HEK293T (cell line): Measurements from ENCODE around the gene MRPL41.
"Not testable (repeated sequence)": the region's sequence is repeated elsewhere in the genome, so short reads cannot be mapped to it uniquely, and the experiment has no call there.

Experiments used
- CTCF ChIA-PET: fragments of 350-600 bp; formaldehyde crosslinking; extraction: SDS; loops from one replicate; lab custom pipeline; 2021; ENCODE audit warnings: antibody characterized with exemption, inconsistent platforms; lab: Yijun Ruan, JAX
- POLR2A ChIA-PET: fragments of 350-600 bp; formaldehyde crosslinking; extraction: SDS; loops from one replicate; lab custom pipeline; 2020; ENCODE audit warnings: antibody characterized with exemption, inconsistent platforms; lab: Yijun Ruan, JAX
- DNase-seq: peaks from one replicate; pipeline ENCODE4 v3.0.0; 2012; ENCODE audit warnings: mixed read lengths; ENCODE audit errors: extremely low spot score
- ARNT ChIP-seq: fragments of 450-650 bp; IDR thresholded peaks from 2 replicates; pipeline ENCODE4 v1.6.1; 2017; ENCODE audit warnings: mild to moderate bottlenecking
- BHLHE40 ChIP-seq: fragments of 450-650 bp; IDR thresholded peaks from 2 replicates; pipeline ENCODE4 v1.6.1; 2016; ENCODE audit warnings: mild to moderate bottlenecking, moderate library complexity, borderline replicate concordance
- CTBP1 ChIP-seq: fragments of 450-650 bp; IDR thresholded peaks from 2 replicates; pipeline ENCODE4 v1.6.1; 2016; ENCODE audit warnings: borderline replicate concordance
- ELF4 ChIP-seq: fragments of 450-650 bp; IDR thresholded peaks from 2 replicates; pipeline ENCODE4 v1.6.1; 2017; ENCODE audit warnings: antibody characterized with exemption
- FOXA1 ChIP-seq: fragments of 450-650 bp; IDR thresholded peaks from 2 replicates; pipeline ENCODE4 v1.6.1; 2016; ENCODE audit warnings: mild to moderate bottlenecking
- FOXK2 ChIP-seq: fragments of 450-650 bp; IDR thresholded peaks from 2 replicates; pipeline ENCODE4 v1.6.1; 2016; ENCODE audit warnings: mild to moderate bottlenecking
- FOXM1 ChIP-seq: fragments of 450-650 bp; IDR thresholded peaks from 2 replicates; pipeline ENCODE4 v1.6.1; 2017; ENCODE audit warnings: mild to moderate bottlenecking, borderline replicate concordance
- HDGF ChIP-seq: fragments of 450-650 bp; IDR thresholded peaks from 2 replicates; pipeline ENCODE4 v1.6.1; 2017; ENCODE audit warnings: antibody characterized with exemption, borderline replicate concordance
- L3MBTL2 ChIP-seq: fragments of 450-650 bp; conservative IDR thresholded peaks from 2 replicates; pipeline ENCODE4 v1.6.1; 2016; ENCODE audit warnings: mild to moderate bottlenecking
- LEF1 ChIP-seq: fragments of 450-650 bp; IDR thresholded peaks from 2 replicates; pipeline ENCODE4 v1.6.1; 2017; ENCODE audit warnings: mild to moderate bottlenecking, borderline replicate concordance
- NFRKB ChIP-seq: fragments of 450-650 bp; IDR thresholded peaks from 2 replicates; pipeline ENCODE4 v1.6.1; 2016; ENCODE audit warnings: mild to moderate bottlenecking, moderate library complexity
- PKNOX1 ChIP-seq: fragments of 450-650 bp; IDR thresholded peaks from 2 replicates; pipeline ENCODE4 v1.6.1; 2016
- SP1 ChIP-seq: fragments of 450-650 bp; IDR thresholded peaks from 2 replicates; pipeline ENCODE4 v1.6.1; 2017
- SUZ12 ChIP-seq: fragments of 450-650 bp; IDR thresholded peaks from 2 replicates; pipeline ENCODE4 v1.6.1; 2016; ENCODE audit warnings: mild to moderate bottlenecking
- TARDBP ChIP-seq: fragments of 450-650 bp; IDR thresholded peaks from 2 replicates; pipeline ENCODE4 v1.6.1; 2016
- ZNF384 ChIP-seq: fragments of 450-650 bp; IDR thresholded peaks from 2 replicates; pipeline ENCODE4 v1.6.1; 2016

Gene MRPL41

GRCh38 chr9:137589441-137590122 is 37.9 kb downstream of the MRPL41 start:
- TF ChIP-seq LEF1 (no peak), CTBP1 (no peak), ZNF384 (no peak), ARNT (no peak), L3MBTL2 (no peak)
- no peak for DNase-seq
- CTCF ChIA-PET, result interaction anchor here (2.2 kb wide), 1 partner anchor 10 kb away, joined by 7 read pairs; no protein-coding TSS in a partner anchor
- POLR2A ChIA-PET, result interaction anchor here (2.4 kb wide), 1 partner anchor 29 kb away, joined by 6 read pairs; the partner anchor contains the start of gene EHMT1

GRCh38 chr9:137590123-137590468 is 38.4 kb downstream of the MRPL41 start:
- ChIA-PET POLR2A (interaction anchor here (1.0 to 1.7 kb wide), 6 partner anchors 8 to 36 kb away, joined by 4 to 15 read pairs (median 5); partner anchors contain the start of genes ARRDC1, DPH7 and EHMT1), CTCF (interaction anchor here (0.6 to 1.1 kb wide), 2 partner anchors 13 to 45 kb away, joined by 3 read pairs; no protein-coding TSS in a partner anchor)
- DNase-seq, result no peak
- no peak for TF ChIP-seq FOXM1

- CTCF ChIA-PET, result interaction anchor here (0.6 to 1.1 kb wide), 2 partner anchors 12 to 45 kb away, joined by 3 read pairs; no protein-coding TSS in a partner anchor
- DNase-seq, result peak; percentile 99
- peak; percentile 82 for TF ChIP-seq ZNF384
- TF ChIP-seq L3MBTL2, result peak; percentile 43; the same call in 1 of the 2 replicates
- no peak for TF ChIP-seq HDGF
- TF ChIP-seq BHLHE40, result no peak
- no peak for TF ChIP-seq PKNOX1
- TF ChIP-seq ELF4, result no peak
- TF ChIP-seq FOXK2, result no peak
- POLR2A ChIA-PET, result interaction anchor here (0.6 to 1.7 kb wide), 8 partner anchors 9 to 39 kb away, joined by 3 to 15 read pairs (median 4); partner anchors contain the start of genes ARRDC1, DPH7 and EHMT1
These were observed 39.0 kb downstream of the MRPL41 start, which contains the start of gene ZMYND19 for GRCh38 chr9:137590469-137591383. Gene ZMYND19, minus strand, starts transcription at chr9:137590512. Its CDS starts 249 bp downstream, at chr9:137590263.

GRCh38 chr9:137592767-137593166 is 41.1 kb downstream of the MRPL41 start:
- DNase-seq, result no peak
- TF ChIP-seq FOXM1 (no peak), CTBP1 (no peak), ELF4 (no peak), LEF1 (no peak), HDGF (no peak), SP1 (no peak), NFRKB (no peak), ZNF384 (no peak), TARDBP (no peak), L3MBTL2 (no peak), ARNT (no peak), BHLHE40 (no peak), PKNOX1 (no peak), FOXK2 (no peak), SUZ12 (no peak), FOXA1 (no peak)
- ChIA-PET CTCF (no interaction called here), POLR2A (no interaction called here)

- ChIA-PET CTCF (no interaction called here), POLR2A (no interaction called here)
- no peak for DNase-seq
- TF ChIP-seq SUZ12, result no peak
- TF ChIP-seq TARDBP, result no peak
- TF ChIP-seq LEF1, result no peak
- no peak for TF ChIP-seq FOXM1
- no peak for TF ChIP-seq PKNOX1
- TF ChIP-seq ZNF384, result no peak
- TF ChIP-seq CTBP1, result no peak
- no peak for TF ChIP-seq ELF4
- TF ChIP-seq SP1, result no peak
- TF ChIP-seq FOXA1, result no peak
- TF ChIP-seq HDGF, result no peak
- no peak for TF ChIP-seq FOXK2
- TF ChIP-seq L3MBTL2, result no peak
- TF ChIP-seq NFRKB, result no peak
These were observed 41.5 kb downstream of the MRPL41 start for GRCh38 chr9:137593176-137593575.

GRCh38 chr9:137596577-137596976 is 44.9 kb downstream of the MRPL41 start:
- CTCF ChIA-PET, POLR2A ChIA-PET, DNase-seq: not testable (repeated sequence)
